ENCODE measurements around the gene NBEA.

Gene NBEA

DNA sequence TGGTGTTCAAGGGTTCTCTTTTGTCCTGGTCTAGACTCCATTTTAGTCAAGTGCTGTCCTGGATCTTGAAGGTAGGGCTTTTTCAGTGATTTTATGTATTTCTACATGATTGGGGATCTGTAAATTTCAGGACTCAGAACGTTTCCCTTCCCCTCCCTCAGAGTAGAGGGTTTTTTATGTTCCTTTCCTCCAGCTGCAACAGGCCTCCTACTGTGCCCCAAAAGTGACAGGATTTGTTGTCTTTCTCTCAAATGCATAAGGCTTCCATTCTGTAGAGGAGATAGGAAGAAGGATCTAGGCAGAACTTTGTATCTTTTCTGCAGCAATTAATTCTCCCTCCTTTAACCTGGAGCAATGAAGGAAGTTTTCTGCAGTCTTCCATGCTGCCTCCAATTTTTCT lies 283.1 kb downstream of the NBEA start:
- TF ChIP-seq, protein P1, sequence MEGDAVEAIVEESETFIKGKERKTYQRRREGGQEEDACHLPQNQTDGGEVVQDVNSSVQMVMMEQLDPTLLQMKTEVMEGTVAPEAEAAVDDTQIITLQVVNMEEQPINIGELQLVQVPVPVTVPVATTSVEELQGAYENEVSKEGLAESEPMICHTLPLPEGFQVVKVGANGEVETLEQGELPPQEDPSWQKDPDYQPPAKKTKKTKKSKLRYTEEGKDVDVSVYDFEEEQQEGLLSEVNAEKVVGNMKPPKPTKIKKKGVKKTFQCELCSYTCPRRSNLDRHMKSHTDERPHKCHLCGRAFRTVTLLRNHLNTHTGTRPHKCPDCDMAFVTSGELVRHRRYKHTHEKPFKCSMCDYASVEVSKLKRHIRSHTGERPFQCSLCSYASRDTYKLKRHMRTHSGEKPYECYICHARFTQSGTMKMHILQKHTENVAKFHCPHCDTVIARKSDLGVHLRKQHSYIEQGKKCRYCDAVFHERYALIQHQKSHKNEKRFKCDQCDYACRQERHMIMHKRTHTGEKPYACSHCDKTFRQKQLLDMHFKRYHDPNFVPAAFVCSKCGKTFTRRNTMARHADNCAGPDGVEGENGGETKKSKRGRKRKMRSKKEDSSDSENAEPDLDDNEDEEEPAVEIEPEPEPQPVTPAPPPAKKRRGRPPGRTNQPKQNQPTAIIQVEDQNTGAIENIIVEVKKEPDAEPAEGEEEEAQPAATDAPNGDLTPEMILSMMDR (IDR thresholded peaks at IDR 0.05; ENCODE audit: low read depth, low read length, missing control alignments) = no peak
- no peak for DNase-seq (ENCODE audit: low read depth)
- no peak overlapping the region for H3K4me3 ChIP-seq (ENCODE audit: low read depth, low read length)

DNA sequence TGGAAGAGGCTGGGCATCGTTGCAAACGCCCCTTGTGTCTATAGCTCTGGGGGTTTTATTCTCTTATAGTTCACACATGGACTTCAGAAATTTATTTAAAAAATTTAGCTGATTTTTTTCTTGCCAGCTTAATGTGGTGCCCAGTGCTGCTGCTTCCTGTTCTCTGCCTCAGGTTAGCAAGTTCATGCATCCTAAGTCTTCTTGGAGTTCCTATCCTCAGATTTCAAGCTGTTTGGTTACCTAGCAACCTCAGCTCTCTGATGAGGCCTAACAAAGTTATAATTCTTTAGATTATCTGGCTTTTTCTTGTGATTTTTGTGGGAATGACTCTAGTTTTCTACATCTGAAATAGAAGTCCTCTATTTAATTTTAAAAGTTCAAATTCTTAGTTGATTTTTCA lies 283.5 kb downstream of the NBEA start:
- TF ChIP-seq, protein P1 (IDR thresholded peaks at IDR 0.05; ENCODE audit: low read depth, low read length, missing control alignments) = no peak
- no peak for DNase-seq (ENCODE audit: low read depth)
- no peak overlapping the region for H3K4me3 ChIP-seq (ENCODE audit: low read depth, low read length)

DNA sequence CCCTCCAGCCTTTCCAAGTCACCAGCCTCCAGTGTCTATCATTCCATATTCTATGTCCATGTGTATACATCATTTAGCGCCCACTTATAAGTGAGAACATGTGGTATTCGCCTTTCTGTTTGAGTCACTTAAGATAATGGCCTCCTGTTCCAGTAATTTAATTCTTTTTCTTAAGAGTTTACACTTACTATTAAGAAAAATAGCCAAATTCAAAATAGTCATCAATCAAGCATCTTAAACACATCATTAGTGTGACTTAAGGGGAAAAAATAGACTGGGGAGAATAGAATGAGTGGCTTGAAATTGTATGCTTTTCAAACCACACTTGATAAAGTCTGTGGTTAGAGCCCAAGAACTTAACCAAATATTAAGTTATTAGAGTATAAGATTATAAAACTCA lies 286.5 kb downstream of the NBEA start:
- TF ChIP-seq, protein P1 (IDR thresholded peaks at IDR 0.05; ENCODE audit: low read depth, low read length, missing control alignments) = no peak
- H3K4me3 ChIP-seq (ENCODE audit: low read depth, low read length) = no peak overlapping the region
- DNase-seq (ENCODE audit: low read depth) = no peak

DNA sequence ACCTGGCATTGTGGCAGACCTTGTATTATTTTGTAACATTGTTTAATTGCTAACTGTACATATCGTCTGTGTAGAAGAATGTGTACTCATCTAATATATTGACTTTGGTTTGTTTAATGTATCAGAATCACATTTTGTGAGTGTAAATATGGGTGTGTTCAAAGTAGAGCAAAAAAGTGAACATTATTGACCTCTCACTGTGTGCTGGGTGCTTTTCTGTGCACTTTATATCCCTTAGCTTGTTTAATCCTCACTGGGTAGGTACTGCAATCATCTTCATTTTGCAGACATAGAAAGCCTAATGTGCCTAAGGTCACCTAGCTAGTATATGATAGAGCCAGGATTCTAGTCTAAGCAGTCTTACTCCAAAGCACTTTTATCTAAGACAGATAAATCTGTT lies 289.4 kb downstream of the NBEA start:
- H3K4me3 ChIP-seq (ENCODE audit: low read depth, low read length) = no peak overlapping the region
- TF ChIP-seq, protein P1 (IDR thresholded peaks at IDR 0.05; ENCODE audit: low read depth, low read length, missing control alignments) = no peak

DNA sequence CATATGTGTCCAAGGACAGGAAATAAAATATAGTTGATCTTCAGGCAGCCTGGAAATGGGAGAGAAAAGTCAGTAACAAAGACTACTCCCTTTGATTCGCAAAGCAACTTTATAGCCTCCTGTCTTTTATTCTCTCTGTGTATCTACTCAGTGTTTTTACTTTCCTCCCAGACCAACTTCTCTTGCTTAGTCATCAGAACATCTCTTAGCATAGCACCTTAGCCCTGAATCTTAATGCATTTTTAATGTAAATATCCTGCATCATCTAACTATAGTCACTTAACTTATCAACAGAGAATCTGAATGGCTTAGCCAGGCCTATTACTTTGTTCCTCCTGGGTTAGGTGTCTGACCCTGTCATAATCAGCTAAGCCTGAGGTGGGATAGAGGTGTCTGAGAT lies 296.2 kb downstream of the NBEA start:
- DNase-seq (ENCODE audit: low read depth) = no peak
- TF ChIP-seq, protein P1 (IDR thresholded peaks at IDR 0.05; ENCODE audit: low read depth, low read length, missing control alignments) = no peak
- H3K4me3 ChIP-seq (ENCODE audit: low read depth, low read length) = no peak overlapping the region

More for the DNA sequence above, 289.4 kb downstream of the NBEA start:
- no peak for DNase-seq (ENCODE audit: low read depth)

DNA sequence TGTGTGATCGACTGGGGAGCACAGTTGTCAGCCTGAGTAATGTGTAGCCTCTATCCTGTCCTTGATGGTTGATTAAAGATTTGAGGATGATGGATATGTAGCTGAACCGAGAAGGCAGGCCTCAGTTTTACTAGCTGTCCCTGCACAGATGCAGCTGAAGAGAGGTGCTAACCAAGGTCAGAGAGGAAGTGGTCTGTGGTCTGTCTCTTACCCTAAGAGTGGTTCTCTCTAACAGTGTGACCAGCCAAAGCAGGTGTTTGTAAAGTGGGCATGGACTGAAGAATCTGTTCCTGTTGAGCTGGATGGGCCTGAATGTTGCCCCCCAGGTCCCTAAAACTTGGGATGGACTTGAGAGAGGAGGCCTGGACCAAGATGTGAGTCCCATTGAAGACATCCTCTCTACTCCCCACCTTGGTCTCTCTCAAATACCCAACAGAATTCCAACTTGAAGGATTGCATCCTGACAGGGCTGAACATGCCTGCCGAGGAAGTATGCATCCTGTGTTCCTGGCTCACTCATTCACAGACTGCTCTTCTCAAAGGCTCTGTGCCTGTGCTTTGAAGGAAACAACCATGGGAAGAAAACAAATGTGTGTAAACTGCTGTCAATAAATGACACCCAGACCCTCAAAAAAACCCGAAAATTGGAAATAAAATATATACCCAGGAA lies 310.6 kb downstream of the NBEA start:
- DNase-seq (ENCODE audit: low read depth) = no peak
- TF ChIP-seq, protein P1 (IDR thresholded peaks at IDR 0.05; ENCODE audit: low read depth, low read length, missing control alignments) = no peak
- H3K4me3 ChIP-seq (ENCODE audit: low read depth, low read length) = no peak overlapping the region

DNA sequence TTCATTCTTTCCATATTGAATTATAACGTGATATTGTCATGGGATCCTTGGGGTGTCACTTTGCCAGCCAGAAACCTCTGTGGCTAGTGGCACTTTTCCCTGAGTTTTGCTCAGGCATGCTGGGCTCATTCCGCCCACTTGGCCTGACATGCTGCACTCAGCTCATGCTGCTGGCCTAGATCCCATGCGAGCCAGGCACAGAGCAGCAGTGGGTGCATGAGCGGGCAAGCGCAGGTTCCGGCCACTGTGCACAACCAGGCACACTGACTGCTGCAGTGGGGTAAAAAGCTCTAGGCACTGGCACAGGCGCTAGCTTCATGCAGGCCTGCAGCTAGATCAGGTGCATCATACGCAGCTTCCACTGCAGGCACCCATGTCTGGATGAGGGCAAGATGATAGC lies 313.2 kb downstream of the NBEA start:
- H3K4me3 ChIP-seq (ENCODE audit: low read depth, low read length) = no peak overlapping the region
- TF ChIP-seq, protein P1 (IDR thresholded peaks at IDR 0.05; ENCODE audit: low read depth, low read length, missing control alignments) = no peak

More for the DNA sequence above, 313.2 kb downstream of the NBEA start:
- DNase-seq (ENCODE audit: low read depth) = no peak
